SK-N-SH treated with all-trans-retinoic acid at 6 μM for 48 hours (cell line): ENCODE results near the gene CD68.

Source experiments
- ESRRG ChIP-seq: fragments of 250-450 bp; sonication (Bioruptor Pico); IDR thresholded peaks from 2 replicates; pipeline ENCODE4 v1.6.1; 2021; ENCODE audit warnings: mild to moderate bottlenecking
- ISL1 ChIP-seq: fragments of 250-450 bp; sonication (Bioruptor Pico); IDR thresholded peaks from 2 replicates; pipeline ENCODE4 v2.1.2; 2022; ENCODE audit warnings: mild to moderate bottlenecking, moderate library complexity
- RARB ChIP-seq: fragments of 250-450 bp; sonication (Bioruptor Pico); IDR thresholded peaks from 2 replicates; pipeline ENCODE4 v1.8.0; 2021; ENCODE audit warnings: mild to moderate bottlenecking, moderate library complexity
- SNAI2 ChIP-seq: fragments of 250-450 bp; sonication (Bioruptor Pico); IDR thresholded peaks from 2 replicates; pipeline ENCODE4 v1.5.0; 2020; ENCODE audit warnings: mild to moderate bottlenecking, moderate library complexity
- TOX ChIP-seq: fragments of 250-450 bp; sonication (Bioruptor Pico); IDR thresholded peaks from 2 replicates; pipeline ENCODE4 v1.8.0; 2021; ENCODE audit warnings: mild to moderate bottlenecking, moderate library complexity, borderline replicate concordance
- ZC3H10 ChIP-seq: fragments of 250-450 bp; sonication (Bioruptor Pico); IDR thresholded peaks from 2 replicates; pipeline ENCODE4 v1.5.1; 2021; ENCODE audit warnings: mild to moderate bottlenecking, moderate library complexity
- ZNF8 ChIP-seq: fragments of 450-650 bp; formaldehyde crosslinking; IDR thresholded peaks from 2 replicates; pipeline ENCODE4 v1.5.0; 2020; ENCODE audit warnings: mild to moderate bottlenecking, moderate library complexity
- TF ChIP-seq, protein P1 (sequence below): fragments of 250-450 bp; sonication (Bioruptor Pico); IDR thresholded peaks from 2 replicates; pipeline ENCODE4 v1.5.1; 2021; ENCODE audit warnings: mild to moderate bottlenecking, moderate library complexity
- TF ChIP-seq, protein P2 (sequence below): fragments of 250-450 bp; sonication (Bioruptor Pico); IDR thresholded peaks from 2 replicates; pipeline ENCODE4 v1.8.0; 2021; ENCODE audit warnings: low read depth, mild to moderate bottlenecking, moderate library complexity, borderline replicate concordance

DNA sequence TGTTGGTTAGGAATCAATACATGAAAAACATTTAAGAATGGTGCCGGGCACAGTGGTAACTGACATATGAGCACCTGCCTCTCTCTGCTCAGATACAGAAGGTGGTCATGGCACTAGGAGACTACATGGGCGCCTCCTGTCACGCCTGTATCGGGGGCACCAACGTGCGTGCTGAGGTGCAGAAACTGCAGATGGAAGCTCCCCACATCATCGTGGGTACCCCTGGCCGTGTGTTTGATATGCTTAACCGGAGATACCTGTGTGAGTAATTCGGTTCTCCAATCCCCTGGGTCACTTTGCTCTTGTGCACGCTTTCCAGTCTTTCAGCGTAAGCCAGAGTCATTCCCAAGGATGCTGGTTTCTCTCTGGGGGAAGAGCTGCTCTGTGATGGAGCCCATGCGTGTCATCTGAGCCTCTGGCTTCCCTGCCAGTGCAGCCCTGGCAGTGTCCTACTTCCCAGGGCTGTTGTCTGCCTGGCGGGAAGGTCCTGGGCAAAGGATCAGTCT, 3.0 kb upstream of the CD68 start:
- no peak for TF ChIP-seq ISL1
- TF ChIP-seq ZNF8 (CRISPR knock-in tag) = no peak
- TF ChIP-seq, protein P1, sequence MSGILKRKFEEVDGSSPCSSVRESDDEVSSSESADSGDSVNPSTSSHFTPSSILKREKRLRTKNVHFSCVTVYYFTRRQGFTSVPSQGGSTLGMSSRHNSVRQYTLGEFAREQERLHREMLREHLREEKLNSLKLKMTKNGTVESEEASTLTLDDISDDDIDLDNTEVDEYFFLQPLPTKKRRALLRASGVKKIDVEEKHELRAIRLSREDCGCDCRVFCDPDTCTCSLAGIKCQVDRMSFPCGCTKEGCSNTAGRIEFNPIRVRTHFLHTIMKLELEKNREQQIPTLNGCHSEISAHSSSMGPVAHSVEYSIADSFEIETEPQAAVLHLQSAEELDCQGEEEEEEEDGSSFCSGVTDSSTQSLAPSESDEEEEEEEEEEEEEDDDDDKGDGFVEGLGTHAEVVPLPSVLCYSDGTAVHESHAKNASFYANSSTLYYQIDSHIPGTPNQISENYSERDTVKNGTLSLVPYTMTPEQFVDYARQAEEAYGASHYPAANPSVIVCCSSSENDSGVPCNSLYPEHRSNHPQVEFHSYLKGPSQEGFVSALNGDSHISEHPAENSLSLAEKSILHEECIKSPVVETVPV = no peak
- TF ChIP-seq ZC3H10 (CRISPR knock-in tag) = no peak
- no peak for TF ChIP-seq SNAI2 (CRISPR knock-in tag)
- TF ChIP-seq ESRRG (CRISPR knock-in tag) = no peak
- TF ChIP-seq RARB (CRISPR knock-in tag) = no peak
- TF ChIP-seq, protein P2, sequence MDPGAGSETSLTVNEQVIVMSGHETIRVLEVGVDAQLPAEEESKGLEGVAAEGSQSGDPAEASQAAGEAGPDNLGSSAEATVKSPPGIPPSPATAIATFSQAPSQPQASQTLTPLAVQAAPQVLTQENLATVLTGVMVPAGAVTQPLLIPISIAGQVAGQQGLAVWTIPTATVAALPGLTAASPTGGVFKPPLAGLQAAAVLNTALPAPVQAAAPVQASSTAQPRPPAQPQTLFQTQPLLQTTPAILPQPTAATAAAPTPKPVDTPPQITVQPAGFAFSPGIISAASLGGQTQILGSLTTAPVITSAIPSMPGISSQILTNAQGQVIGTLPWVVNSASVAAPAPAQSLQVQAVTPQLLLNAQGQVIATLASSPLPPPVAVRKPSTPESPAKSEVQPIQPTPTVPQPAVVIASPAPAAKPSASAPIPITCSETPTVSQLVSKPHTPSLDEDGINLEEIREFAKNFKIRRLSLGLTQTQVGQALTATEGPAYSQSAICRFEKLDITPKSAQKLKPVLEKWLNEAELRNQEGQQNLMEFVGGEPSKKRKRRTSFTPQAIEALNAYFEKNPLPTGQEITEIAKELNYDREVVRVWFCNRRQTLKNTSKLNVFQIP (CRISPR knock-in tag) = no peak
- TF ChIP-seq TOX = no peak
